Testis (tissue), 2 donors: ENCODE measurements around the gene MAP2K7.

Source experiments
- CTCF ChIP-seq, 3 experiments: fragments of 450-650 bp in 2 of 3; fragments of 200-600 bp in 1 of 3; sonication (generic) in 1 of 3; IDR thresholded peaks; one replicate each; pipeline ENCODE4 v1.5.1; 2016 to 2019; ENCODE audit warnings: antibody characterized with exemption in 3 of 3, mild to moderate bottlenecking in 2 of 3, moderate library complexity in 1 of 3
- POLR2A ChIP-seq: fragments of 450-650 bp; IDR thresholded peaks from one replicate; pipeline ENCODE4 v1.6.1; 2017; ENCODE audit warnings: antibody characterized with exemption, mild to moderate bottlenecking, moderate library complexity

- TF ChIP-seq POLR2A (no peak), CTCF (IDR thresholded peaks at IDR 0.05) (no peak)
These were observed 24.6 kb downstream of the MAP2K7 start for GRCh38 chr19:7928334-7928706.
